ENCODE results near the gene FMNL1. TPM values are rescaled to one million over a fixed set of nuclear protein-coding genes. Genes with fewer than 3 reads are reported as not detected.

Gene FMNL1
- total RNA-seq = 202 TPM

- H3K4me3 ChIP-seq (ENCODE audit: low read length) = peak within 1 kb of the TSS; percentile 96
- H3K27me3 ChIP-seq (ENCODE audit: insufficient read depth, low read length) = no peaks in the 10 kb centered on the region
- H3K4me1 ChIP-seq (ENCODE audit: insufficient read depth, low read length) = peaks cover 52% of the 10 kb centered on the region
- no peaks in the 10 kb centered on the region for H3K9me3 ChIP-seq (ENCODE audit: low read depth, low read length)
These were observed at the start of gene FMNL1 for GRCh38 chr17:45221081-45222013. Gene FMNL1 (plus strand): TSS chr17:45221885. CDS start chr17:45222125, 240 bp downstream.

GRCh38 chr17:45172232-45172540 is 49.5 kb upstream of the FMNL1 start:
- Histone ChIP-seq H3K4me3 (ENCODE audit: low read length) (no peak overlapping the region), H3K9me3 (ENCODE audit: low read depth, low read length) (no peaks in the 10 kb centered on the region), H3K27me3 (ENCODE audit: insufficient read depth, low read length) (no peaks in the 10 kb centered on the region), H3K4me1 (ENCODE audit: insufficient read depth, low read length) (peaks cover 57% of the 10 kb centered on the region)

GRCh38 chr17:45172541-45173286 is 49.0 kb upstream of the FMNL1 start:
- peaks cover 57% of the 10 kb centered on the region for H3K4me1 ChIP-seq (ENCODE audit: insufficient read depth, low read length)
- H3K4me3 ChIP-seq (ENCODE audit: low read length) = peak overlapping the region; percentile 21
- no peaks in the 10 kb centered on the region for H3K27me3 ChIP-seq (ENCODE audit: insufficient read depth, low read length)
- no peaks in the 10 kb centered on the region for H3K9me3 ChIP-seq (ENCODE audit: low read depth, low read length)

GRCh38 chr17:45175759-45176115 is 45.9 kb upstream of the FMNL1 start:
- no peaks in the 10 kb centered on the region for H3K9me3 ChIP-seq (ENCODE audit: low read depth, low read length)
- H3K27me3 ChIP-seq (ENCODE audit: insufficient read depth, low read length) = no peaks in the 10 kb centered on the region
- H3K4me3 ChIP-seq (ENCODE audit: low read length) = no peak overlapping the region
- H3K4me1 ChIP-seq (ENCODE audit: insufficient read depth, low read length) = peaks cover 50% of the 10 kb centered on the region

- peaks cover 32% of the 10 kb centered on the region for H3K4me1 ChIP-seq (ENCODE audit: insufficient read depth, low read length)
- no peaks in the 10 kb centered on the region for H3K9me3 ChIP-seq (ENCODE audit: low read depth, low read length)
- no peaks in the 10 kb centered on the region for H3K27me3 ChIP-seq (ENCODE audit: insufficient read depth, low read length)
- H3K4me3 ChIP-seq (ENCODE audit: low read length) = no peak overlapping the region
These were observed 44.1 kb upstream of the FMNL1 start for GRCh38 chr17:45177563-45177962.

- Histone ChIP-seq H3K27me3 (ENCODE audit: insufficient read depth, low read length) (no peaks in the 10 kb centered on the region), H3K4me3 (ENCODE audit: low read length) (no peak overlapping the region), H3K9me3 (ENCODE audit: low read depth, low read length) (no peaks in the 10 kb centered on the region), H3K4me1 (ENCODE audit: insufficient read depth, low read length) (no peaks in the 10 kb centered on the region)
These were observed 37.5 kb upstream of the FMNL1 start for GRCh38 chr17:45184144-45184543.

- Histone ChIP-seq H3K4me1 (ENCODE audit: insufficient read depth, low read length) (no peaks in the 10 kb centered on the region), H3K4me3 (ENCODE audit: low read length) (no peak overlapping the region), H3K9me3 (ENCODE audit: low read depth, low read length) (no peaks in the 10 kb centered on the region), H3K27me3 (ENCODE audit: insufficient read depth, low read length) (no peaks in the 10 kb centered on the region)
These were observed 34.8 kb upstream of the FMNL1 start for GRCh38 chr17:45186801-45187354.

- Histone ChIP-seq H3K4me1 (ENCODE audit: insufficient read depth, low read length) (no peaks in the 10 kb centered on the region), H3K27me3 (ENCODE audit: insufficient read depth, low read length) (no peaks in the 10 kb centered on the region), H3K9me3 (ENCODE audit: low read depth, low read length) (no peaks in the 10 kb centered on the region), H3K4me3 (ENCODE audit: low read length) (no peak overlapping the region)
These were observed 32.7 kb upstream of the FMNL1 start for GRCh38 chr17:45189009-45189408.

- Histone ChIP-seq H3K4me1 (ENCODE audit: insufficient read depth, low read length) (no peaks in the 10 kb centered on the region), H3K4me3 (ENCODE audit: low read length) (no peak overlapping the region), H3K9me3 (ENCODE audit: low read depth, low read length) (no peaks in the 10 kb centered on the region), H3K27me3 (ENCODE audit: insufficient read depth, low read length) (no peaks in the 10 kb centered on the region)
These were observed 31.0 kb upstream of the FMNL1 start for GRCh38 chr17:45190503-45191255.

GRCh38 chr17:45195424-45195823 is 26.3 kb upstream of the FMNL1 start:
- Histone ChIP-seq H3K9me3 (ENCODE audit: low read depth, low read length) (no peaks in the 10 kb centered on the region), H3K27me3 (ENCODE audit: insufficient read depth, low read length) (no peaks in the 10 kb centered on the region), H3K4me3 (ENCODE audit: low read length) (no peak overlapping the region), H3K4me1 (ENCODE audit: insufficient read depth, low read length) (peaks cover 20% of the 10 kb centered on the region)

GRCh38 chr17:45197108-45197507 is 24.6 kb upstream of the FMNL1 start:
- Histone ChIP-seq H3K4me1 (ENCODE audit: insufficient read depth, low read length) (peaks cover 37% of the 10 kb centered on the region), H3K9me3 (ENCODE audit: low read depth, low read length) (no peaks in the 10 kb centered on the region), H3K27me3 (ENCODE audit: insufficient read depth, low read length) (no peaks in the 10 kb centered on the region), H3K4me3 (ENCODE audit: low read length) (no peak overlapping the region)

- Histone ChIP-seq H3K27me3 (ENCODE audit: insufficient read depth, low read length) (no peaks in the 10 kb centered on the region), H3K4me1 (ENCODE audit: insufficient read depth, low read length) (peaks cover 40% of the 10 kb centered on the region), H3K9me3 (ENCODE audit: low read depth, low read length) (no peaks in the 10 kb centered on the region), H3K4me3 (ENCODE audit: low read length) (no peak overlapping the region)
These were observed 23.9 kb upstream of the FMNL1 start for GRCh38 chr17:45197555-45198334.

- H3K4me3 ChIP-seq (ENCODE audit: low read length) = no peak overlapping the region
- H3K27me3 ChIP-seq (ENCODE audit: insufficient read depth, low read length) = no peaks in the 10 kb centered on the region
- H3K4me1 ChIP-seq (ENCODE audit: insufficient read depth, low read length) = peaks cover 46% of the 10 kb centered on the region
- no peaks in the 10 kb centered on the region for H3K9me3 ChIP-seq (ENCODE audit: low read depth, low read length)
These were observed 21.0 kb upstream of the FMNL1 start for GRCh38 chr17:45200701-45201100.

- H3K4me3 ChIP-seq (ENCODE audit: low read length) = no peak overlapping the region
These were observed 20.2 kb upstream of the FMNL1 start for GRCh38 chr17:45201457-45201856.

More at GRCh38 chr17:45201457-45201856, 20.2 kb upstream of the FMNL1 start:
- no peaks in the 10 kb centered on the region for H3K27me3 ChIP-seq (ENCODE audit: insufficient read depth, low read length)
- H3K9me3 ChIP-seq (ENCODE audit: low read depth, low read length) = no peaks in the 10 kb centered on the region
- H3K4me1 ChIP-seq (ENCODE audit: insufficient read depth, low read length) = peaks cover 46% of the 10 kb centered on the region

Measured in mononuclear cell (primary cell).